CD4-positive, alpha-beta memory T cell (primary cell): ENCODE measurements around the gene MRPL22. TPM values are rescaled to one million over a fixed set of nuclear protein-coding genes. Genes with fewer than 3 reads are reported as not detected.

ENCODE experiments used
- CTCF ChIA-PET: fragments of 350-600 bp; sonication (Branson Sonifier 250); formaldehyde crosslinking; loops from one replicate; lab custom pipeline; 2021; ENCODE audit warnings: inconsistent platforms; ENCODE audit not compliant: partially characterized antibody; lab: Charles Lee
- POLR2A ChIA-PET: fragments of 350-600 bp; sonication (Branson Sonifier 250); formaldehyde crosslinking; loops from one replicate; lab custom pipeline; 2021; ENCODE audit not compliant: partially characterized antibody; lab: Charles Lee
- DNase-seq, 5 donors: peaks; one replicate each; pipeline versions ENCODE4 v3.0.0 to v3.0.0-alpha.2; 2020 to 2022; ENCODE audit warnings: mixed read lengths in 1 of 5
- H3K27ac ChIP-seq: one replicate; pipeline ENCODE4 v1.7.0; 2013; ENCODE audit warnings: low read depth, low read length
- H3K27me3 ChIP-seq: 2 replicates; pipeline ENCODE4 v1.7.0; 2013; ENCODE audit warnings: mild to moderate bottlenecking, low read length, moderate library complexity; ENCODE audit not compliant: insufficient read depth
- H3K36me3 ChIP-seq: 2 replicates; pipeline ENCODE4 v1.7.0; 2013; ENCODE audit warnings: mild to moderate bottlenecking, low read length, moderate library complexity; ENCODE audit not compliant: insufficient read depth
- H3K4me1 ChIP-seq: 2 replicates; pipeline ENCODE4 v1.7.0; 2013; ENCODE audit warnings: mild to moderate bottlenecking, low read length, moderate library complexity; ENCODE audit not compliant: insufficient read depth
- H3K4me3 ChIP-seq, 2 donors: one replicate each; pipeline ENCODE4 v1.7.0; 2013; ENCODE audit warnings: low read length in 2 of 2, mild to moderate bottlenecking in 1 of 2
- H3K9me3 ChIP-seq, 2 donors: one replicate each; pipeline ENCODE4 v1.7.0; 2013; ENCODE audit warnings: low read length in 2 of 2, control low read depth in 1 of 2; ENCODE audit not compliant: control insufficient read depth in 1 of 2
- H3K27ac Mint-ChIP-seq, 7 donors: one replicate each; pipeline ENCODE4 v1.8.0; 2020 to 2021; ENCODE audit warnings: mixed read lengths in 7 of 7, mild to moderate bottlenecking in 6 of 7, inconsistent platforms in 3 of 7, moderate library complexity in 3 of 7
- H3K27me3 Mint-ChIP-seq, 2 donors: one replicate each; pipeline ENCODE4 v1.8.0; 2020 to 2021; ENCODE audit warnings: mixed read lengths in 2 of 2
- H3K36me3 Mint-ChIP-seq, 2 donors: one replicate each; pipeline ENCODE4 v1.8.0; 2020 to 2021; ENCODE audit warnings: mixed read lengths in 2 of 2, inconsistent platforms in 1 of 2, mild to moderate bottlenecking in 1 of 2
- H3K4me1 Mint-ChIP-seq, 4 donors: one replicate each; pipeline ENCODE4 v1.8.0; 2020 to 2021; ENCODE audit warnings: mixed read lengths in 4 of 4, mild to moderate bottlenecking in 1 of 4
- H3K4me3 Mint-ChIP-seq, 8 donors: one replicate each; pipeline ENCODE4 v1.8.0; 2020 to 2021; ENCODE audit warnings: mixed read lengths in 8 of 8, mild to moderate bottlenecking in 7 of 8, moderate library complexity in 6 of 8, inconsistent platforms in 3 of 8
- H3K9me3 Mint-ChIP-seq, 8 donors: one replicate each; pipeline ENCODE4 v1.8.0; 2020 to 2021; ENCODE audit warnings: mixed read lengths in 8 of 8, mild to moderate bottlenecking in 5 of 8, inconsistent platforms in 3 of 8, moderate library complexity in 1 of 8
- intact Hi-C: fragments of 100-400 bp; cut with micrococcal nuclease; formaldehyde crosslinking; loops from one replicate; pipeline ENCODE4 v1.15.1; 2023
- polyA plus RNA-seq, 2 donors: library from polyadenylated mRNA; unstranded; fragments of 300-500 nt; fragmentation: Illumina TruSeq; gene quantifications; one replicate each; pipeline ENCODE4 v1.2.3, GENCODE V29; 2021
- total RNA-seq, 2 experiments: library from RNA; stranded (reverse); gene quantifications; one replicate each; pipeline ENCODE4 v1.2.3, GENCODE V29; 2021

MRPL22 gene
- total RNA-seq (10 to 100 TPM; 28.0 to 33.1 TPM), polyA plus RNA-seq (100 to 1,000 TPM in 1 of 2 donors, 10 to 100 TPM in 1; 97.0 to 101 TPM)

- H3K4me3 Mint-ChIP-seq: peak within 1 kb of the TSS; percentile 97 to 100 (median 98)
- Histone ChIP-seq H3K4me3 (peak within 1 kb of the TSS; percentile 67 to 81), H3K9me3 (no peaks in the 10 kb centered on the region), H3K36me3 (no peaks in the 10 kb centered on the region), H3K27ac (peak within 1 kb of the TSS; percentile 69), H3K4me1 (peaks cover 38% of the 10 kb centered on the region), H3K27me3 (no peaks in the 10 kb centered on the region)
- ChIA-PET POLR2A (interaction anchor here (1.5 to 1.7 kb wide), 2 partner anchors 81 to 83 kb away, joined by 3 to 5 read pairs; partner anchors contain the start of gene CNOT8), CTCF (interaction anchor here (2.2 kb wide), 1 partner anchor 10 kb away, joined by 5 read pairs; no protein-coding TSS in a partner anchor)
- peak within 1 kb of the TSS; percentile 97 to 100 (median 98) for H3K27ac Mint-ChIP-seq
- H3K27me3 Mint-ChIP-seq: no peaks in the 10 kb centered on the region
- H3K9me3 Mint-ChIP-seq: peaks cover 0 to 3% (median 0%) of the 10 kb centered on the region in 8 donors
- H3K36me3 Mint-ChIP-seq: peaks cover 0 to 8% of the 10 kb centered on the region in 2 donors
- peak; percentile 93 to 97 (median 94) for DNase-seq
- H3K4me1 Mint-ChIP-seq: peaks cover 29 to 60% (median 44%) of the 10 kb centered on the region in 4 donors
- intact Hi-C loops: loop anchor here (1.0 to 5.0 kb wide), 3 partner anchors 83 to 494 kb away; partner anchors contain the start of genes CNOT8, LARP1 and SAP30L
Measured at GRCh38 chr5:154940772-154941620, at the start of gene MRPL22. MRPL22 (plus strand) TSS chr5:154941073; CDS start chr5:154941111, 38 bp downstream.

GRCh38 chr5:154892369-154892771, 48.5 kb upstream of the MRPL22 start:
- no peaks in the 10 kb centered on the region for H3K4me1 Mint-ChIP-seq
- Histone ChIP-seq H3K4me1 (no peaks in the 10 kb centered on the region), H3K27ac (no peak overlapping the region), H3K36me3 (peaks cover 48% of the 10 kb centered on the region), H3K9me3 (no peaks in the 10 kb centered on the region), H3K4me3 (no peak overlapping the region), H3K27me3 (no peaks in the 10 kb centered on the region)
- H3K9me3 Mint-ChIP-seq: peaks cover 0 to 11% (median 5%) of the 10 kb centered on the region in 8 donors
- H3K27ac Mint-ChIP-seq: peak overlapping the region in 1 of 7 donors; percentile 26
- intact Hi-C loops: no loop called here
- H3K4me3 Mint-ChIP-seq: no peak overlapping the region
- H3K27me3 Mint-ChIP-seq: no peaks in the 10 kb centered on the region
- ChIA-PET POLR2A (no interaction called here), CTCF (no interaction called here)
- no peak for DNase-seq
- peaks cover 77 to 80% of the 10 kb centered on the region in 2 donors for H3K36me3 Mint-ChIP-seq

GRCh38 chr5:154893381-154893780, 47.5 kb upstream of the MRPL22 start:
- intact Hi-C loops: no loop called here

GRCh38 chr5:154895606-154896561, 45.0 kb upstream of the MRPL22 start:
- H3K4me1 Mint-ChIP-seq: no peaks in the 10 kb centered on the region
- POLR2A ChIA-PET: no interaction called here

More at GRCh38 chr5:154893381-154893780, 47.5 kb upstream of the MRPL22 start:
- Histone ChIP-seq H3K27ac (no peak overlapping the region), H3K4me3 (no peak overlapping the region), H3K9me3 (no peaks in the 10 kb centered on the region), H3K4me1 (no peaks in the 10 kb centered on the region), H3K27me3 (no peaks in the 10 kb centered on the region), H3K36me3 (peaks cover 45% of the 10 kb centered on the region)
- no peak for DNase-seq
- Mint-ChIP-seq H3K36me3 (peaks cover 70 to 79% of the 10 kb centered on the region in 2 donors), H3K4me1 (no peaks in the 10 kb centered on the region), H3K4me3 (no peak overlapping the region), H3K27ac (no peak overlapping the region), H3K27me3 (no peaks in the 10 kb centered on the region), H3K9me3 (peaks cover 0 to 5% (median under 1%) of the 10 kb centered on the region in 8 donors)
- CTCF ChIA-PET: interaction anchor here (0.6 to 1.5 kb wide), 2 partner anchors 241 to 243 kb away, joined by 3 to 4 read pairs; no protein-coding TSS in a partner anchor
- POLR2A ChIA-PET: no interaction called here

GRCh38 chr5:154896562-154897165, 44.2 kb upstream of the MRPL22 start:
- H3K4me3 ChIP-seq: no peak overlapping the region
- Mint-ChIP-seq H3K4me1 (no peaks in the 10 kb centered on the region), H3K27ac (peak overlapping the region in 5 of 7 donors; percentile 9 to 57 (median 42)), H3K36me3 (peaks cover 63 to 85% of the 10 kb centered on the region in 2 donors), H3K4me3 (no peak overlapping the region), H3K9me3 (no peaks in the 10 kb centered on the region), H3K27me3 (no peaks in the 10 kb centered on the region)
- no peaks in the 10 kb centered on the region for H3K9me3 ChIP-seq
- CTCF ChIA-PET: interaction anchor here (0.6 to 1.3 kb wide), 2 partner anchors 21 to 27 kb away, joined by 3 read pairs; no protein-coding TSS in a partner anchor
- DNase-seq: no peak
- H3K27me3 ChIP-seq: no peaks in the 10 kb centered on the region
- H3K36me3 ChIP-seq: peaks cover 54% of the 10 kb centered on the region
- H3K4me1 ChIP-seq: no peaks in the 10 kb centered on the region
- intact Hi-C loops: no loop called here
- POLR2A ChIA-PET: no interaction called here
- no peak overlapping the region for H3K27ac ChIP-seq

More at GRCh38 chr5:154895606-154896561, 45.0 kb upstream of the MRPL22 start:
- H3K36me3 Mint-ChIP-seq: peaks cover 70 to 85% of the 10 kb centered on the region in 2 donors
- peaks cover 55% of the 10 kb centered on the region for H3K36me3 ChIP-seq
- no peak overlapping the region for H3K27ac ChIP-seq
- no peaks in the 10 kb centered on the region for H3K9me3 Mint-ChIP-seq
- peak overlapping the region in 3 of 7 donors; percentile 9 to 57 (median 42) for H3K27ac Mint-ChIP-seq
- intact Hi-C loops: no loop called here
- CTCF ChIA-PET: interaction anchor here (0.6 to 1.3 kb wide), 2 partner anchors 22 to 26 kb away, joined by 3 read pairs; no protein-coding TSS in a partner anchor
- DNase-seq: no peak
- no peaks in the 10 kb centered on the region for H3K27me3 Mint-ChIP-seq
- no peak overlapping the region for H3K4me3 ChIP-seq
- no peaks in the 10 kb centered on the region for H3K9me3 ChIP-seq
- H3K4me3 Mint-ChIP-seq: no peak overlapping the region
- no peaks in the 10 kb centered on the region for H3K4me1 ChIP-seq
- H3K27me3 ChIP-seq: no peaks in the 10 kb centered on the region

GRCh38 chr5:154898210-154898609, 42.7 kb upstream of the MRPL22 start:
- intact Hi-C loops: no loop called here
- no peak for DNase-seq
- Mint-ChIP-seq H3K4me1 (no peaks in the 10 kb centered on the region), H3K27ac (no peak overlapping the region), H3K27me3 (no peaks in the 10 kb centered on the region), H3K36me3 (peaks cover 65 to 87% of the 10 kb centered on the region in 2 donors), H3K9me3 (no peaks in the 10 kb centered on the region), H3K4me3 (no peak overlapping the region)
- H3K27ac ChIP-seq: no peak overlapping the region
- no peaks in the 10 kb centered on the region for H3K27me3 ChIP-seq
- no peaks in the 10 kb centered on the region for H3K9me3 ChIP-seq
- H3K36me3 ChIP-seq: peaks cover 59% of the 10 kb centered on the region
- POLR2A ChIA-PET: interaction anchor here (1.2 kb wide), 1 partner anchor 39 kb away, joined by 3 read pairs; the partner anchor contains the start of gene GEMIN5
- no peaks in the 10 kb centered on the region for H3K4me1 ChIP-seq
- CTCF ChIA-PET: no interaction called here
- no peak overlapping the region for H3K4me3 ChIP-seq
